ENCODE data around the gene PFKFB4.

PFKFB4 gene

GRCh38 chr3:48556796-48557626 is at the start of gene PFKFB4:
PFKFB4 (minus strand) TSS chr3:48556803; CDS start chr3:48556777, 26 bp downstream.
- DNase-seq (ENCODE audit: low spot score) = peak; percentile 98
- TF ChIP-seq, protein P1, sequence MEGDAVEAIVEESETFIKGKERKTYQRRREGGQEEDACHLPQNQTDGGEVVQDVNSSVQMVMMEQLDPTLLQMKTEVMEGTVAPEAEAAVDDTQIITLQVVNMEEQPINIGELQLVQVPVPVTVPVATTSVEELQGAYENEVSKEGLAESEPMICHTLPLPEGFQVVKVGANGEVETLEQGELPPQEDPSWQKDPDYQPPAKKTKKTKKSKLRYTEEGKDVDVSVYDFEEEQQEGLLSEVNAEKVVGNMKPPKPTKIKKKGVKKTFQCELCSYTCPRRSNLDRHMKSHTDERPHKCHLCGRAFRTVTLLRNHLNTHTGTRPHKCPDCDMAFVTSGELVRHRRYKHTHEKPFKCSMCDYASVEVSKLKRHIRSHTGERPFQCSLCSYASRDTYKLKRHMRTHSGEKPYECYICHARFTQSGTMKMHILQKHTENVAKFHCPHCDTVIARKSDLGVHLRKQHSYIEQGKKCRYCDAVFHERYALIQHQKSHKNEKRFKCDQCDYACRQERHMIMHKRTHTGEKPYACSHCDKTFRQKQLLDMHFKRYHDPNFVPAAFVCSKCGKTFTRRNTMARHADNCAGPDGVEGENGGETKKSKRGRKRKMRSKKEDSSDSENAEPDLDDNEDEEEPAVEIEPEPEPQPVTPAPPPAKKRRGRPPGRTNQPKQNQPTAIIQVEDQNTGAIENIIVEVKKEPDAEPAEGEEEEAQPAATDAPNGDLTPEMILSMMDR (IDR thresholded peaks at IDR 0.05; ENCODE audit: extremely low read depth, insufficient read depth, missing control alignments) = no peak
- in situ Hi-C loops (cut with MboI; ENCODE audit: low pct_unique_long_range_greater_than_20kb, low sequenced_read_pairs, unreplicated experiment) = no loop called here

DNA sequence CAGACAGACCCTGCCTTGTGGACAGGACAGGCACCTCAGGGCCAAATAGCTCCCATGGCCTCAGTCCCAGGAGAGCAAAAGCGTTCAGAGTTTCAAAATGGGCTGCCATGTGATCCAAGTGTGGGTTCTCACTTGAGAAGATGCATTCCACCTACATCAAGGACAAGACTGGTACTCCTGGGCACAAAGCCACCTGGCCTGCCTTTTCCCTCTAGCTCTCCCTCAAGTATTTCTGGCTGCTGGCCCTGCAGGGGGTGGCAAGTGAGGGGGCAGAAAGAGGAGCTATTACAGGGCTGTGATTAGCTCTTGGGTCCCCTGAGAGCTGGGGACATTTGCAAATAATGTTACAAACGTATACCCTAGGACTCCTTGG is 45.0 kb upstream of the PFKFB4 start:
- TF ChIP-seq, protein P1 (IDR thresholded peaks at IDR 0.05; ENCODE audit: extremely low read depth, insufficient read depth, missing control alignments) = no peak
- in situ Hi-C loops (cut with MboI; ENCODE audit: low pct_unique_long_range_greater_than_20kb, low sequenced_read_pairs, unreplicated experiment) = no loop called here
- no peak for DNase-seq (ENCODE audit: low spot score)

DNA sequence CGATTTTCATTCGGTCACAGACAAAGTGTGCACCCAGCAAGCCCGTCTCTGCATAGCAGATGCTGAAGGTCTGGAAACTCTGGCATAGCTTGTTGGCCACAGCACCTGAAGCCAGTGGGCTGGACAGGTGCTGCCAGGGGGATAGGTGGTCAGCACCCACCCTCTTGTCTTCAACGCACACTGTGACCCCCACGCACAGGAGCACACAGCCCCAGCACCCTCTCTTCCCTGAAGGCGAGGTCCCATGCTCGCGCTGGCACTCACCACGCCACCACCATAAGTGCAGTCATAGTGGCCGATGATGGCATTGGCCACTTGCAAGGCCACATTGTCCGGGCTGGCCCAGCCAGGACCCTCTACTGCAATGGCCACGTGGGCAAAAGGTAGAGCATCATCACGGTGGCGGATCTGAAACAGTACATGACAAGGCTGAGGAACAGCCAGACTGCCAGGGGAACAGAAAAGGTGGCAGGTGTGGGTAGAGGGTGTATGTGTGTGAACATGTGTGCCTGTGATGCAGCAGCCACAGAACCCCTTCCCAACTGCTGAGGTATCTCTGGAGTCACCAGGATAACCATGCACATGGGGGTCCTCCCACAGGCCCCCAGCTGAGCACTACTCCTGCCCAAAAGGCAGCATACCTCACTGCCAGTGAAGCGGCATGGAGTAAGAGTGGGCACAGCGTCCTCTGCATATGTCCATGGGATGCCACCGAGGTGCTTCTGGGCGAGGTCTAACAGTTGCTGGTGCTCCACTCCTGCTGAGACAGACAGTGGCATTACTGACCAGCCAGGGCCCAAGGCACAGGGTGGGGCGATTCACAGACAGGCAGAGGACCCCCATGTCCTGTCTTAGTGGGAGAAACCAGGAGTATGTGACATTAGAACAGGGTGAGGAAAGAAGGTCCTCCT is 44.4 kb upstream of the PFKFB4 start:
- TF ChIP-seq, protein P1 (IDR thresholded peaks at IDR 0.05; ENCODE audit: extremely low read depth, insufficient read depth, missing control alignments) = no peak
- in situ Hi-C loops (cut with MboI; ENCODE audit: low pct_unique_long_range_greater_than_20kb, low sequenced_read_pairs, unreplicated experiment) = no loop called here
- DNase-seq (ENCODE audit: low spot score) = no peak

GRCh38 chr3:48599509-48600285 is 43.1 kb upstream of the PFKFB4 start:
- TF ChIP-seq, protein P1 (IDR thresholded peaks at IDR 0.05; ENCODE audit: extremely low read depth, insufficient read depth, missing control alignments) = no peak
- no peak for DNase-seq (ENCODE audit: low spot score)
- in situ Hi-C loops (cut with MboI; ENCODE audit: low pct_unique_long_range_greater_than_20kb, low sequenced_read_pairs, unreplicated experiment) = no loop called here

GRCh38 chr3:48599077-48599501 is 42.5 kb upstream of the PFKFB4 start:
- in situ Hi-C loops (cut with MboI; ENCODE audit: low pct_unique_long_range_greater_than_20kb, low sequenced_read_pairs, unreplicated experiment) = no loop called here
- TF ChIP-seq, protein P1 (IDR thresholded peaks at IDR 0.05; ENCODE audit: extremely low read depth, insufficient read depth, missing control alignments) = no peak
- no peak for DNase-seq (ENCODE audit: low spot score)

Data from GM13977 (cell line).